ENCODE results near the gene DNAJC12.

Gene DNAJC12

GRCh38 chr10:67760272-67760671, 77.7 kb downstream of the DNAJC12 start:
- no peak for DNase-seq
